Prostate gland (tissue), 2 donors: ENCODE results near the gene OR52K1.

ENCODE experiments used
- POLR2A ChIP-seq: fragments of 450-650 bp; IDR thresholded peaks from one replicate; pipeline ENCODE4 v1.6.1; 2016; ENCODE audit warnings: antibody characterized with exemption, mild to moderate bottlenecking
- TF ChIP-seq, protein P1 (sequence below), 4 experiments: fragments of 200-600 bp in 2 of 4; fragments of 450-650 bp in 2 of 4; sonication (generic) in 2 of 4; IDR thresholded peaks; 1 replicate in 3 of 4; 2 replicates in 1 of 4; pipeline ENCODE4 v1.5.1; 2016 to 2019; ENCODE audit warnings: antibody characterized with exemption in 4 of 4, mild to moderate bottlenecking in 2 of 4, moderate library complexity in 2 of 4

- TF ChIP-seq, protein P1, sequence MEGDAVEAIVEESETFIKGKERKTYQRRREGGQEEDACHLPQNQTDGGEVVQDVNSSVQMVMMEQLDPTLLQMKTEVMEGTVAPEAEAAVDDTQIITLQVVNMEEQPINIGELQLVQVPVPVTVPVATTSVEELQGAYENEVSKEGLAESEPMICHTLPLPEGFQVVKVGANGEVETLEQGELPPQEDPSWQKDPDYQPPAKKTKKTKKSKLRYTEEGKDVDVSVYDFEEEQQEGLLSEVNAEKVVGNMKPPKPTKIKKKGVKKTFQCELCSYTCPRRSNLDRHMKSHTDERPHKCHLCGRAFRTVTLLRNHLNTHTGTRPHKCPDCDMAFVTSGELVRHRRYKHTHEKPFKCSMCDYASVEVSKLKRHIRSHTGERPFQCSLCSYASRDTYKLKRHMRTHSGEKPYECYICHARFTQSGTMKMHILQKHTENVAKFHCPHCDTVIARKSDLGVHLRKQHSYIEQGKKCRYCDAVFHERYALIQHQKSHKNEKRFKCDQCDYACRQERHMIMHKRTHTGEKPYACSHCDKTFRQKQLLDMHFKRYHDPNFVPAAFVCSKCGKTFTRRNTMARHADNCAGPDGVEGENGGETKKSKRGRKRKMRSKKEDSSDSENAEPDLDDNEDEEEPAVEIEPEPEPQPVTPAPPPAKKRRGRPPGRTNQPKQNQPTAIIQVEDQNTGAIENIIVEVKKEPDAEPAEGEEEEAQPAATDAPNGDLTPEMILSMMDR (IDR thresholded peaks at IDR 0.05) = no peak
- no peak for TF ChIP-seq POLR2A
Measured at GRCh38 chr11:4467811-4468606, 14.4 kb upstream of the OR52K1 start.
